Nephron (organoid): Measurements from ENCODE around the gene DNAH9.

ENCODE experiments used
- H3K27ac Mint-ChIP-seq, 3 experiments: 2 replicates each; pipeline ENCODE4 v1.8.0; 2020; ENCODE audit warnings: mixed read lengths in 3 of 3, mild to moderate bottlenecking in 2 of 3, moderate library complexity in 1 of 3
- H3K27me3 Mint-ChIP-seq: 2 replicates; pipeline ENCODE4 v1.8.0; 2021; ENCODE audit warnings: low read depth, mild to moderate bottlenecking, moderate library complexity, mixed read lengths
- H3K36me3 Mint-ChIP-seq: 2 replicates; pipeline ENCODE4 v1.8.0; 2020; ENCODE audit warnings: low read depth, mixed read lengths
- H3K4me1 Mint-ChIP-seq: 2 replicates; pipeline ENCODE4 v1.8.0; 2020; ENCODE audit warnings: mixed read lengths
- H3K4me3 Mint-ChIP-seq, 3 experiments: 2 replicates each; pipeline ENCODE4 v1.8.0; 2020; ENCODE audit warnings: mild to moderate bottlenecking in 3 of 3, mixed read lengths in 3 of 3, moderate library complexity in 2 of 3
- H3K9me3 Mint-ChIP-seq: 2 replicates; pipeline ENCODE4 v1.8.0; 2020; ENCODE audit warnings: mixed read lengths
- TF ChIP-seq, protein P1 (sequence below), 3 experiments: fragments of 200-600 bp; sonication (generic); IDR thresholded peaks; one replicate each; pipeline ENCODE4 v1.5.0; 2021; ENCODE audit warnings: antibody characterized with exemption in 3 of 3; ENCODE audit not compliant: unreplicated experiment in 3 of 3

DNAH9 gene

GRCh38 chr17:11618861-11619566, 20.7 kb downstream of the DNAH9 start:
- H3K9me3 Mint-ChIP-seq: no peaks in the 10 kb centered on the region
- TF ChIP-seq, protein P1, sequence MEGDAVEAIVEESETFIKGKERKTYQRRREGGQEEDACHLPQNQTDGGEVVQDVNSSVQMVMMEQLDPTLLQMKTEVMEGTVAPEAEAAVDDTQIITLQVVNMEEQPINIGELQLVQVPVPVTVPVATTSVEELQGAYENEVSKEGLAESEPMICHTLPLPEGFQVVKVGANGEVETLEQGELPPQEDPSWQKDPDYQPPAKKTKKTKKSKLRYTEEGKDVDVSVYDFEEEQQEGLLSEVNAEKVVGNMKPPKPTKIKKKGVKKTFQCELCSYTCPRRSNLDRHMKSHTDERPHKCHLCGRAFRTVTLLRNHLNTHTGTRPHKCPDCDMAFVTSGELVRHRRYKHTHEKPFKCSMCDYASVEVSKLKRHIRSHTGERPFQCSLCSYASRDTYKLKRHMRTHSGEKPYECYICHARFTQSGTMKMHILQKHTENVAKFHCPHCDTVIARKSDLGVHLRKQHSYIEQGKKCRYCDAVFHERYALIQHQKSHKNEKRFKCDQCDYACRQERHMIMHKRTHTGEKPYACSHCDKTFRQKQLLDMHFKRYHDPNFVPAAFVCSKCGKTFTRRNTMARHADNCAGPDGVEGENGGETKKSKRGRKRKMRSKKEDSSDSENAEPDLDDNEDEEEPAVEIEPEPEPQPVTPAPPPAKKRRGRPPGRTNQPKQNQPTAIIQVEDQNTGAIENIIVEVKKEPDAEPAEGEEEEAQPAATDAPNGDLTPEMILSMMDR (IDR thresholded peaks at IDR 0.05; ENCODE audit: unreplicated experiment in 3 of 3): no peak
- H3K36me3 Mint-ChIP-seq: no peaks in the 10 kb centered on the region
- H3K4me3 Mint-ChIP-seq: no peak overlapping the region
- H3K27ac Mint-ChIP-seq: no peak overlapping the region
- peaks cover 4% of the 10 kb centered on the region for H3K27me3 Mint-ChIP-seq
- no peaks in the 10 kb centered on the region for H3K4me1 Mint-ChIP-seq

DNA sequence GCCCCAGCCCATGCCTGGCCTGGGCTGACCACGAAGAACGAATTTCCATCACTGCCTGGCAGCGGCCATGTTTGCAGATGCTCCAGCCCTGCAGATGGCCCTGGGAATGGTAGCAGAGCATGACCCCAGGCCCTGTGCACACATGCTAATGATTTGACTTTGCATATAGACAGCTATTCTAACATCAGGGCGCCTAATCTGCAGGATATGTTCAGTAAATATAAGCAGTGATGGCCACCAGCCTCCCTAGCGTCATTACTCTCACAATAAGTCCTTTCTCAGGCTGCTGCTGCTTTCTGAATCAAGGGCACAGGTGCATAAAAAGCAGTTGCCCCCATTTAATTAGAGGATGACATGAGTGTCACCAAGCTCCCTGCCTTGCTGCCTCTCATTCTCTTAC, 24.2 kb downstream of the DNAH9 start:
- H3K9me3 Mint-ChIP-seq: no peaks in the 10 kb centered on the region
- H3K36me3 Mint-ChIP-seq: no peaks in the 10 kb centered on the region
- H3K4me1 Mint-ChIP-seq: no peaks in the 10 kb centered on the region
- no peak overlapping the region for H3K27ac Mint-ChIP-seq
- TF ChIP-seq, protein P1 (IDR thresholded peaks at IDR 0.05; ENCODE audit: unreplicated experiment in 3 of 3): no peak
- peaks cover 5% of the 10 kb centered on the region for H3K27me3 Mint-ChIP-seq
- no peak overlapping the region for H3K4me3 Mint-ChIP-seq

DNA sequence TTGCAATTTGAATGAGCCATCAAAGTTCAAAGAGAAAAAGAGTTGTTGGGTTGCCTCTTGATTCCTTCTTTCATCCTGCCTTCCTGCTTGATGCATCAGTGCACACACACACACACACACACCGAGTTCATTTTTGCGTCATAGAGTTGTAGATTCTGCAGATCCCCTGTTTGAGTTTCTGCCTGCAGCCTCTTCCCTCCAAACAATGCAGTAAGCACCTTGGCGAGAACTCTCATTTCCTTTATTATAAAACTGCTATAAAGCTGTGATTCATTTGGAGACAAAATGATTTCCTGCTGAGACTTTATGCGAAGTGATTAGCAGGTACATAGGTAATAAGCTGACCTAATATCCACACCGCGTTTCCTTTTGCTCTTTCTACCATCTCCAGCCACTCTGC, 26.7 kb downstream of the DNAH9 start:
- no peak overlapping the region for H3K4me3 Mint-ChIP-seq
- H3K36me3 Mint-ChIP-seq: no peaks in the 10 kb centered on the region
- TF ChIP-seq, protein P1 (IDR thresholded peaks at IDR 0.05; ENCODE audit: unreplicated experiment in 3 of 3): no peak
- no peaks in the 10 kb centered on the region for H3K9me3 Mint-ChIP-seq
- no peak overlapping the region for H3K27ac Mint-ChIP-seq
- peaks cover 8% of the 10 kb centered on the region for H3K27me3 Mint-ChIP-seq
- no peaks in the 10 kb centered on the region for H3K4me1 Mint-ChIP-seq

GRCh38 chr17:11625878-11626277, 27.6 kb downstream of the DNAH9 start:
- Mint-ChIP-seq H3K4me1 (no peaks in the 10 kb centered on the region), H3K4me3 (no peak overlapping the region), H3K9me3 (no peaks in the 10 kb centered on the region), H3K27ac (no peak overlapping the region), H3K36me3 (no peaks in the 10 kb centered on the region), H3K27me3 (peaks cover 8% of the 10 kb centered on the region)
- TF ChIP-seq, protein P1 (IDR thresholded peaks at IDR 0.05; ENCODE audit: unreplicated experiment in 3 of 3): no peak

GRCh38 chr17:11627301-11627940, 29.2 kb downstream of the DNAH9 start:
- H3K36me3 Mint-ChIP-seq: no peaks in the 10 kb centered on the region
- H3K4me3 Mint-ChIP-seq: no peak overlapping the region
- no peaks in the 10 kb centered on the region for H3K9me3 Mint-ChIP-seq
- peaks cover 9% of the 10 kb centered on the region for H3K27me3 Mint-ChIP-seq
- H3K27ac Mint-ChIP-seq: no peak overlapping the region
- no peaks in the 10 kb centered on the region for H3K4me1 Mint-ChIP-seq
- TF ChIP-seq, protein P1 (IDR thresholded peaks at IDR 0.05; ENCODE audit: unreplicated experiment in 3 of 3): no peak

GRCh38 chr17:11628374-11628773, 30.1 kb downstream of the DNAH9 start:
- TF ChIP-seq, protein P1 (IDR thresholded peaks at IDR 0.05; ENCODE audit: unreplicated experiment in 3 of 3): no peak
- Mint-ChIP-seq H3K27ac (no peak overlapping the region), H3K9me3 (no peaks in the 10 kb centered on the region), H3K4me3 (no peak overlapping the region), H3K4me1 (no peaks in the 10 kb centered on the region), H3K36me3 (no peaks in the 10 kb centered on the region), H3K27me3 (peaks cover 8% of the 10 kb centered on the region)
